Thyroid gland (tissue), 4 donors: ENCODE data around the gene UBE2L6.

Source experiments
- POLR2A ChIP-seq, 2 donors: fragments of 450-650 bp; IDR thresholded peaks; one replicate each; pipeline ENCODE4 v1.6.1; 2017; ENCODE audit warnings: antibody characterized with exemption in 2 of 2, mild to moderate bottlenecking in 2 of 2, moderate library complexity in 1 of 2
- TF ChIP-seq, protein P1 (sequence below), 6 experiments: fragments of 200-600 bp in 3 of 6; fragments of 450-650 bp in 3 of 6; sonication (generic) in 3 of 6; IDR thresholded peaks; one replicate each; pipeline ENCODE4 v1.5.1; 2016 to 2019; ENCODE audit warnings: antibody characterized with exemption in 6 of 6, mild to moderate bottlenecking in 2 of 6, inconsistent platforms in 1 of 6, moderate library complexity in 1 of 6

DNA sequence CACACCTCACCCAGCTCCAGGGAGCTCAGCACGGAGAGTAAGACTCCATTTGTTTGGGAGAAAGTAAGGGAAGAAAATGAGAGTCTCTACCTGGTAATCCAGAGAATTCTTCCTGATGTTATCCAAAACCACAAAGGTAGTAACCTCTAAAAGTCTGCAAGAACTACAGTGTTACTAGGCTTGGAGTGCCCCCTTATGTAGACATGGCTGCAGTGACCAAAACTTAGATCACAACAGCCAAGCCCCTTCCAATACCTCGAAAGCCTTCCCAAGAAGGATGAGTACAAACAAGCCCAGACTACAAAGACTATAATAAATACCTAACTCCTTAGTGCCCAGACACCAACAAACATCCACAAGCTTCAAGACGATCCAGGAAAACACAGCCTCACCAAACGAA, 4.9 kb downstream of the UBE2L6 start:
- TF ChIP-seq POLR2A (IDR thresholded peaks at IDR 0.05), result no peak
- TF ChIP-seq, protein P1, sequence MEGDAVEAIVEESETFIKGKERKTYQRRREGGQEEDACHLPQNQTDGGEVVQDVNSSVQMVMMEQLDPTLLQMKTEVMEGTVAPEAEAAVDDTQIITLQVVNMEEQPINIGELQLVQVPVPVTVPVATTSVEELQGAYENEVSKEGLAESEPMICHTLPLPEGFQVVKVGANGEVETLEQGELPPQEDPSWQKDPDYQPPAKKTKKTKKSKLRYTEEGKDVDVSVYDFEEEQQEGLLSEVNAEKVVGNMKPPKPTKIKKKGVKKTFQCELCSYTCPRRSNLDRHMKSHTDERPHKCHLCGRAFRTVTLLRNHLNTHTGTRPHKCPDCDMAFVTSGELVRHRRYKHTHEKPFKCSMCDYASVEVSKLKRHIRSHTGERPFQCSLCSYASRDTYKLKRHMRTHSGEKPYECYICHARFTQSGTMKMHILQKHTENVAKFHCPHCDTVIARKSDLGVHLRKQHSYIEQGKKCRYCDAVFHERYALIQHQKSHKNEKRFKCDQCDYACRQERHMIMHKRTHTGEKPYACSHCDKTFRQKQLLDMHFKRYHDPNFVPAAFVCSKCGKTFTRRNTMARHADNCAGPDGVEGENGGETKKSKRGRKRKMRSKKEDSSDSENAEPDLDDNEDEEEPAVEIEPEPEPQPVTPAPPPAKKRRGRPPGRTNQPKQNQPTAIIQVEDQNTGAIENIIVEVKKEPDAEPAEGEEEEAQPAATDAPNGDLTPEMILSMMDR (IDR thresholded peaks at IDR 0.05), result no peak
